Measurements from ENCODE around the gene BLOC1S3. TPM values are rescaled to one million over a fixed set of nuclear protein-coding genes. Genes with fewer than 3 reads are reported as not detected.
A peak's percentile ranks its signal among the peaks of the same experiment; 100 is the strongest.

The BLOC1S3 gene
- total RNA-seq, 2 experiments from 2014 or later, result 8.1 to 13.8 TPM

GRCh38 chr19:45200568-45200967, 22.0 kb downstream of the BLOC1S3 start:
- no peak for DNase-seq (ENCODE audit: low spot score)
- Histone ChIP-seq H3K9me2 (ENCODE audit: insufficient read depth, low read length) (no peaks in the 10 kb centered on the region), H4K20me1 (ENCODE audit: insufficient read depth, low read length) (no peaks in the 10 kb centered on the region), H3K4me3 (ENCODE audit: low read depth, low read length, poor library complexity, severe bottlenecking) (no peak overlapping the region), H3K36me3 (ENCODE audit: insufficient read depth, low read length) (no peaks in the 10 kb centered on the region), H3K4me1 (ENCODE audit: insufficient read depth, low read length, poor library complexity, severe bottlenecking) (no peaks in the 10 kb centered on the region), H3K79me2 (ENCODE audit: insufficient read depth, low read depth, low read length) (no peaks in the 10 kb centered on the region), H2AFZ (ENCODE audit: low read length) (no peak overlapping the region), H3K9me3 (ENCODE audit: low read length) (no peaks in the 10 kb centered on the region), H3K27ac (ENCODE audit: low read depth, low read length, poor library complexity, severe bottlenecking) (no peak overlapping the region), H3K4me2 (ENCODE audit: low read length) (no peak overlapping the region)
- ChIA-PET CTCF (ENCODE audit: unreplicated experiment) (no interaction called here), POLR2A (interaction anchor here (0.6 to 1.1 kb wide), 2 partner anchors 138 to 159 kb away, joined by 3 to 4 read pairs; no protein-coding TSS in a partner anchor)
- BruUV-seq (replicated peaks), result no TSS peak
- intact Hi-C loops (cut with micrococcal nuclease; ENCODE audit: unreplicated experiment), result no loop called here
- TF ChIP-seq EZH2phosphoT487 (IDR thresholded peaks at IDR 0.05; ENCODE audit: borderline replicate concordance, low read depth, low read length) (no peak), CTCF (conservative IDR thresholded peaks at IDR 0.05; ENCODE audit: low read length) (peak; percentile 28; the same call in 1 of the 2 replicates)

GRCh38 chr19:45202637-45203036, 24.1 kb downstream of the BLOC1S3 start:
- no peaks in the 10 kb centered on the region for H3K9me2 ChIP-seq (ENCODE audit: insufficient read depth, low read length)
- no peak overlapping the region for H3K27ac ChIP-seq (ENCODE audit: low read depth, low read length, poor library complexity, severe bottlenecking)
- H3K4me2 ChIP-seq (ENCODE audit: low read length), result no peak overlapping the region
- intact Hi-C loops (cut with micrococcal nuclease; ENCODE audit: unreplicated experiment), result no loop called here
- no peak for DNase-seq (ENCODE audit: low spot score)
- ChIA-PET POLR2A (no interaction called here), CTCF (ENCODE audit: unreplicated experiment) (no interaction called here)
- TF ChIP-seq EZH2phosphoT487 (IDR thresholded peaks at IDR 0.05; ENCODE audit: borderline replicate concordance, low read depth, low read length) (no peak), CTCF (conservative IDR thresholded peaks at IDR 0.05; ENCODE audit: low read length) (no peak)
- no peak overlapping the region for H2AFZ ChIP-seq (ENCODE audit: low read length)
- H3K9me3 ChIP-seq (ENCODE audit: low read length), result no peaks in the 10 kb centered on the region
- no TSS peak for BruUV-seq (replicated peaks)
- H3K4me3 ChIP-seq (ENCODE audit: low read depth, low read length, poor library complexity, severe bottlenecking), result no peak overlapping the region
- no peaks in the 10 kb centered on the region for H4K20me1 ChIP-seq (ENCODE audit: insufficient read depth, low read length)
- H3K79me2 ChIP-seq (ENCODE audit: insufficient read depth, low read depth, low read length), result no peaks in the 10 kb centered on the region
- no peaks in the 10 kb centered on the region for H3K4me1 ChIP-seq (ENCODE audit: insufficient read depth, low read length, poor library complexity, severe bottlenecking)
- H3K36me3 ChIP-seq (ENCODE audit: insufficient read depth, low read length), result no peaks in the 10 kb centered on the region

GRCh38 chr19:45205810-45206209, 27.2 kb downstream of the BLOC1S3 start:
- POLR2A ChIA-PET, result interaction anchor here (0.6 to 0.7 kb wide), 3 partner anchors 31 to 214 kb away, joined by 3 to 4 read pairs (median 4); no protein-coding TSS in a partner anchor
- intact Hi-C loops (cut with micrococcal nuclease; ENCODE audit: unreplicated experiment), result no loop called here
- Histone ChIP-seq H3K4me2 (ENCODE audit: low read length) (no peak overlapping the region), H3K9me3 (ENCODE audit: low read length) (no peaks in the 10 kb centered on the region), H2AFZ (ENCODE audit: low read length) (no peak overlapping the region), H3K36me3 (ENCODE audit: insufficient read depth, low read length) (no peaks in the 10 kb centered on the region), H4K20me1 (ENCODE audit: insufficient read depth, low read length) (no peaks in the 10 kb centered on the region), H3K27ac (ENCODE audit: low read depth, low read length, poor library complexity, severe bottlenecking) (no peak overlapping the region), H3K4me3 (ENCODE audit: low read depth, low read length, poor library complexity, severe bottlenecking) (no peak overlapping the region), H3K79me2 (ENCODE audit: insufficient read depth, low read depth, low read length) (no peaks in the 10 kb centered on the region), H3K9me2 (ENCODE audit: insufficient read depth, low read length) (no peaks in the 10 kb centered on the region), H3K4me1 (ENCODE audit: insufficient read depth, low read length, poor library complexity, severe bottlenecking) (no peaks in the 10 kb centered on the region)
- CTCF ChIA-PET (ENCODE audit: unreplicated experiment), result no interaction called here
- no TSS peak for BruUV-seq (replicated peaks)
- DNase-seq (ENCODE audit: low spot score), result no peak
- TF ChIP-seq EZH2phosphoT487 (IDR thresholded peaks at IDR 0.05; ENCODE audit: borderline replicate concordance, low read depth, low read length) (no peak), CTCF (conservative IDR thresholded peaks at IDR 0.05; ENCODE audit: low read length) (no peak)

Measured in OCI-LY7 (cell line).